ENCODE results near the gene KCNH4. TPM values are rescaled to one million over a fixed set of nuclear protein-coding genes. Genes with fewer than 3 reads are reported as not detected.

KCNH4 gene
- total RNA-seq, 1 donor from 2014 or later: 0.80 TPM

DNA sequence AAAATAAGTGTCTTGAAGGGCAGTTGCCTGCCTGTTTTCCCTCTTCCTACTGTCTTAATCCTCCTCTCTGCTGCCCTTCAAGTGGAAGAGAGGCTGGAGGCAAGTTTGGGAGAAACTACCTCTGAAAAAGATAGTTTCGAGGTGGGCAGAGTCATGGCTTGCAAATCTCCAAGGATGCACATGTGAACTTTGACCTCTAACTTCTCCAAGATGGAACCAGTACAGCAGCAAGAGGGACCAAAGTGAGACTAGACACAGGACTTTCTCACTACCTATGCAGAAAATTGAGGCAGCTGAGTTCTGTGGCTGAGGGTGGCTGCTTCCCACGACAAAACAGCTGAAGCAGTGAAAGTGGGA, 887 bp upstream of the KCNH4 start:
- ATAC-seq (ENCODE audit: low read depth) (no peak), DNase-seq (no peak)
- ChIA-PET POLR2A (interaction anchor here (1.0 to 7.1 kb wide), 5 partner anchors 12 to 1134 kb away, joined by 3 to 38 read pairs (median 4); partner anchors contain the start of genes GHDC and KAT2A), CTCF (interaction anchor here (0.8 to 2.7 kb wide), 15 partner anchors 12 to 254 kb away, joined by 3 to 18 read pairs (median 4); partner anchors contain the start of genes CNP, GHDC and KAT2A)
- H3K9me3 Mint-ChIP-seq: no peaks in the 10 kb centered on the region
- peak overlapping the region; percentile 24 for H3K4me3 Mint-ChIP-seq
- H3K27ac Mint-ChIP-seq: no peak overlapping the region
- H3K27me3 Mint-ChIP-seq: no peaks in the 10 kb centered on the region
- intact Hi-C loops (cut with micrococcal nuclease): loop anchor here (1.0 to 5.0 kb wide), 9 partner anchors 27 to 275 kb away; partner anchors contain the start of genes ATP6V0A1, CNP, KAT2A and STAT3
- TF ChIP-seq CTCF (IDR thresholded peaks at IDR 0.05): no peak
- no peaks in the 10 kb centered on the region for H3K36me3 Mint-ChIP-seq (ENCODE audit: low read depth)
- peaks cover 65% of the 10 kb centered on the region for H3K4me1 Mint-ChIP-seq

GRCh38 chr17:42180411-42180921, 476 bp downstream of the KCNH4 start:
- Mint-ChIP-seq H3K4me3 (peak overlapping the region; percentile 74), H3K27me3 (no peaks in the 10 kb centered on the region), H3K27ac (no peak overlapping the region), H3K9me3 (no peaks in the 10 kb centered on the region), H3K4me1 (peaks cover 65% of the 10 kb centered on the region), H3K36me3 (ENCODE audit: low read depth) (no peaks in the 10 kb centered on the region)
- DNase-seq (no peak), ATAC-seq (ENCODE audit: low read depth) (no peak)
- POLR2A ChIA-PET: interaction anchor here (1.0 to 7.1 kb wide), 7 partner anchors 14 to 1135 kb away, joined by 3 to 38 read pairs (median 4); partner anchors contain the start of genes CNP, DNAJC7, GHDC and KAT2A
- CTCF ChIA-PET: interaction anchor here (1.2 to 2.7 kb wide), 6 partner anchors 42 to 163 kb away, joined by 4 to 18 read pairs (median 5); partner anchors contain the start of genes DNAJC7 and KAT2A
- TF ChIP-seq CTCF (IDR thresholded peaks at IDR 0.05): no peak
- intact Hi-C loops (cut with micrococcal nuclease): loop anchor here (5.0 kb wide), 4 partner anchors 107 to 277 kb away; partner anchors contain the start of genes ATP6V0A1, STAT3 and STAT5A

GRCh38 chr17:42179911-42180410, 981 bp downstream of the KCNH4 start:
- CTCF ChIA-PET: interaction anchor here (0.7 to 2.7 kb wide), 4 partner anchors 42 to 112 kb away, joined by 3 to 18 read pairs (median 5); no protein-coding TSS in a partner anchor
- Mint-ChIP-seq H3K36me3 (ENCODE audit: low read depth) (no peaks in the 10 kb centered on the region), H3K4me1 (peaks cover 65% of the 10 kb centered on the region), H3K27ac (no peak overlapping the region), H3K4me3 (peak overlapping the region; percentile 74), H3K9me3 (no peaks in the 10 kb centered on the region), H3K27me3 (no peaks in the 10 kb centered on the region)
- POLR2A ChIA-PET: interaction anchor here (1.0 to 7.1 kb wide), 5 partner anchors 14 to 213 kb away, joined by 3 to 38 read pairs (median 4); partner anchors contain the start of genes CNP, DNAJC7, GHDC and KAT2A
- no peak for TF ChIP-seq CTCF (IDR thresholded peaks at IDR 0.05)
- DNase-seq: peak; percentile 32
- intact Hi-C loops (cut with micrococcal nuclease): loop anchor here (5.0 kb wide), 4 partner anchors 107 to 277 kb away; partner anchors contain the start of genes ATP6V0A1, STAT3 and STAT5A
- ATAC-seq (ENCODE audit: low read depth): no peak

GRCh38 chr17:42179335-42179734, 1.6 kb downstream of the KCNH4 start:
- Mint-ChIP-seq H3K27ac (no peak overlapping the region), H3K36me3 (ENCODE audit: low read depth) (no peaks in the 10 kb centered on the region), H3K27me3 (no peaks in the 10 kb centered on the region), H3K4me3 (no peak overlapping the region), H3K9me3 (no peaks in the 10 kb centered on the region), H3K4me1 (peaks cover 58% of the 10 kb centered on the region)
- DNase-seq (no peak), ATAC-seq (ENCODE audit: low read depth) (no peak)
- no peak for TF ChIP-seq CTCF (IDR thresholded peaks at IDR 0.05)
- CTCF ChIA-PET: interaction anchor here (0.7 kb wide), 1 partner anchor 111 kb away, joined by 3 read pairs; no protein-coding TSS in a partner anchor
- POLR2A ChIA-PET: interaction anchor here (0.5 to 7.1 kb wide), 6 partner anchors 15 to 490 kb away, joined by 3 to 38 read pairs (median 3); partner anchors contain the start of genes CNP, DNAJC7, GHDC and RAB5C
- intact Hi-C loops (cut with micrococcal nuclease): no loop called here

GRCh38 chr17:42178817-42179216, 2.1 kb downstream of the KCNH4 start:
- ChIA-PET POLR2A (interaction anchor here (0.5 to 7.1 kb wide), 4 partner anchors 15 to 489 kb away, joined by 3 to 38 read pairs (median 3); partner anchors contain the start of genes DNAJC7 and GHDC), CTCF (no interaction called here)
- Mint-ChIP-seq H3K4me3 (peak overlapping the region; percentile 64), H3K27me3 (no peaks in the 10 kb centered on the region), H3K36me3 (ENCODE audit: low read depth) (no peaks in the 10 kb centered on the region), H3K9me3 (no peaks in the 10 kb centered on the region), H3K4me1 (peaks cover 56% of the 10 kb centered on the region), H3K27ac (peak overlapping the region; percentile 64)
- peak; percentile 27 for ATAC-seq (ENCODE audit: low read depth)
- intact Hi-C loops (cut with micrococcal nuclease): no loop called here
- DNase-seq: peak; percentile 34
- TF ChIP-seq CTCF (IDR thresholded peaks at IDR 0.05): no peak

Measured in activated B cell treated with CpG ODN at 0.5 μM for 24 hours (primary cell).